HG03135 (cell line): ENCODE results near the gene RAMAC.
"Not testable (repeated sequence)": the region's sequence is repeated elsewhere in the genome, so short reads cannot be mapped to it uniquely, and the experiment has no call there.

Experiments used
- ATAC-seq: cut with Tn5 transposase; IDR thresholded peaks from one replicate; pipeline ENCODE4 v1.9.1; 2021; ENCODE audit warnings: mild to moderate bottlenecking, moderate library complexity; ENCODE audit not compliant: unreplicated experiment

The RAMAC gene

DNA sequence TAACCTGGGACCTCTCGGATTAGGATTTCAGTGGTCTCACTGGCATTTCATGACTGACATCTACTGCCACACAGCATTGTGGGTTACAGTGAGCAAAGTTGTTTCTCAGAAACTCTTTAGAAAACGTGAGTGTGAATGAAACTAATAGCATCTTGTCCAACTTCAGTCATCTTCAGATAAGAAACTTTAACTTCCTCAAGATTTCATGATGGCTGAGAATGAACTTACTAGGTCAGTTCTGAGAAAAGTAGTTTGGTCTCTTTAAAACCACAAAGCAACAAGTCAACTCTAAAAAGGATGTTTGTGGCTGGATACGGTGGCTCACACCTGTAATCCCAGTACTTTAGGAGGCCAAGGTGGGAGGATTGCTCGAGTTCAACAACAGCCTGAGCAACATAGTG is 19.3 kb upstream of the RAMAC start:
- ATAC-seq = peak; percentile 89

DNA sequence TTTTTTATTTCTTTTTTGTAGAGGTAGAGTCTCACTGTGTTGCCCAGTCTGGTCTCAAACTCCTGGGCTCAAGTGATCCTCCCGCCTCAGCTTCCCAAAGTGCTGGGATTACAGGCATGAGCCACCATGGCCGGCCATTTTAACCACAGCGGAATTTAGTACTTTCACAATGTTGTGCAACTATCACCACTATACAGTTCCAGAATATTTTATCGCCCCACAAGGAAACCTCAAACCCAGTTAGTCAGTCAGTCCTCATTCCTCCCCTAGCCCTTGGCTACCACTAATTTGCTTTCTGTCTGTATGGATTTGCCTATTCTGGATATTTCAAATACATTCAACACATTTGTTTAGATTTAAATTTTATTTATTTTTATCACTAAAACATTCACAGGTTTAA is 17.9 kb upstream of the RAMAC start:
- no peak for ATAC-seq

DNA sequence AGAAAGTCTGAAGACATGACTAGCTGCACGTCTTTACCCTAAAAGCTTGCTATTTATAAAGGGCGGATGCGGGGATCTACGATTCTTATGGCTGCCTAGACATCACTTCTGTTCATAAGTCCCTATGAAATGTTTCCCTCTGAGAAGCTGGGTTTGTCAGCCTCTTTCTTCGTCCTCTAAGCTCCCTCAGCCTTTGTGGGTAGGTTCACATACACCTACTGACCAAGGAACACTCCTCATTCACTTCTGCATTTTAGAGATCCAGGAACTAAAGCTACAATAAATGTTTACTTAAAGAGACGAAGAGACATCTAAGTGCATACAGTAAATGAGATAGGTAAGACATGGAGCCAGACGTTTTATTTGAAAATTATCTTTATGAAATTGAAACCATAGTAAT is 16.7 kb upstream of the RAMAC start:
- no peak for ATAC-seq

DNA sequence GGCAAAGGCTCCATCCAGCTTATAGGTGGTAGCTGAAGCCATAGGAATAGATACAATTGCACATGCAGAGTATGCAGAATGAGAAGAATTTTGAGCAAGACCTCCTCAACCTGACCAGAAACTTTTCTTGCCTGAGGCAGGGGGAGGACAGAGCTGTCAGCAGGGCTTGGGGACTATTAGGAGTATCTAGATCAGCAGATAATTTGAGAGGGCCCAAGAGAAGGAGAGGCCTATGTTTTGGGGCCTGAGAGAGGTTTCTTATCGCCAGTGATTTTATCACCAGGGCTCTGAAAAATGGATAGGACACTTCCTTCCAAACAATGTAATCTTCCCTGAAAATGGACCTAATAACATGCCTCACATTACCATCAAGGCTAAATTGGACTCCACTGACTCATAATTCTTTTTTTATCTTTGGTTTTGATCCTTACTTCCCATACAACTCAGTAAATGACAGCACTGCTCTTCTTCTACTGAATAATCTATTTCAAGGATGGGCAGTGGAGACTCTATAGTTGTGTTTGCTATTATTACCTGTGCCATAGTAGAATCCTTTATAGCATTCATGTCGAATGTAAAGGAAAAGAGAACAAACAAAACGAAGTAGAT is 15.8 kb upstream of the RAMAC start:
- ATAC-seq = no peak

DNA sequence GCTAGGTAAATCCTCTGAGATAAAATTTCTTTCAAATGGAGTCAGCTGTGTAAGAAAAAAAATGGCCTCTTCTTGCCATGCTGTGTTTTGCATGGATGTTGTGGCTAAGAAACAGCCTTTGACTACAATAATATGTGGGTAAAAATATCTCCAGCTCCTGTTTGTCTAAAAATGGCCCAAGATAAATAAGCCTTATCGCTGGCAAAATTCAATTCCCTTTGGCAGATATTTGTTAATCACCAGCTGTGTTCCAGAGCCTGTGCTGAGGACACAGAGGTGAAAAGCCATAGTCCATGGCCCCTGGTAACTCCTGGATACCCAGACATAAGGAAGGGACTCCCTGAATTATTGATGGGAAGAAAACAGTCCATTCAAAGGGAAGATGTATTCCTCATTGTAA is 15.3 kb upstream of the RAMAC start:
- ATAC-seq = no peak

DNA sequence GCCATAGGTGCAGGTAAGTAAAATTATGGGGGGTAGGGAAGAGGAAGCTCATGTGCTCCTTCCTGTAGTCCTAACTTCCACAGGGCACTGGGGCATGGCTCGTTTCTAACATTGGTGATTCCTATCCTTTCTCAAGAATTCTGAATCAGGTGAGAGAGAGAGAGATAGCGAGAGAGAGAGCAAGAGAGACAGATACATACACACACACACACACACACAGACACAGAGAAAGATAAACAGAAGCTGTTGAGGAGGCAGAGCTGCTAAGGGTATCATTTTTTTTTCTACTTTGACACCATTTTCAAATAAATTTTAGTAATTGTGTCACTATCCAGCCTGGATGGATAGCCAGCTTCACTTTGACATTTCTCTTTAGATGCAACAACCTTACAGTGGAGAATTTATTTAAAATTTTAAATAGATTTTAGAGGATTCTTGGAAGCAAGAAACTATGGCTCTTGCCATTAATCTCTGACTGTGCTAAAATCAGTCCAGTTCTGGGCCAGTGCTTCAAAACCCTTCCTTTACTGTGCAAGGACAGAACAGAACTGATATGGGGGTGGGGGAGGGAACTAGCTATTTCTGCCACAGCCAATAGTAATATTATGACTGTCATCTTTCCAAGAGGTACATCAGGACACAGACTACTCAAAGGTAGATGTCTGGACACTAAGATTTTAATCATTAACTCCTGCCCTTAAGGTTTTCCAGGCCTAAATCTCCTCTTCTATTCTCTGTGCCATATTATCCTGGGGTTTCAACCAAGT is 14.6 kb upstream of the RAMAC start:
- no peak for ATAC-seq

DNA sequence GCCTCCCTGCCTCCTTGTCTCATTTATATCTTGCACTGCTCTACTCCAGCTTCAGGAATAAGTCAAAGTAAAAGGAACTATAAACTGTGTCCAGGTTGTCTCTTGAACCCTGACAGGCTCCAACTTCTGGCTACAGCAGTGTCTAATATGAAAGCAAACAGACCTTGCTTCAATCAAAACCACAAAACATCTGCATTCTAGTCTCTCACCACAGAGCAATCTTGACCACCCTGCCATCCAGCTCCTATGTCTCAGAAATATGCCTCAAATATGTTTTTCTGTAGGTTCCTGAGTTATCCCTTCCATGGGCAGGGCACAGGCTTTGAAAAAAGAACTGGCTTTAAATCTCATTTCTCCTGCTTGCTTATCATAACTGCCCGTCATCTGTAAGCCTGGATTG is 13.0 kb upstream of the RAMAC start:
- ATAC-seq = no peak

DNA sequence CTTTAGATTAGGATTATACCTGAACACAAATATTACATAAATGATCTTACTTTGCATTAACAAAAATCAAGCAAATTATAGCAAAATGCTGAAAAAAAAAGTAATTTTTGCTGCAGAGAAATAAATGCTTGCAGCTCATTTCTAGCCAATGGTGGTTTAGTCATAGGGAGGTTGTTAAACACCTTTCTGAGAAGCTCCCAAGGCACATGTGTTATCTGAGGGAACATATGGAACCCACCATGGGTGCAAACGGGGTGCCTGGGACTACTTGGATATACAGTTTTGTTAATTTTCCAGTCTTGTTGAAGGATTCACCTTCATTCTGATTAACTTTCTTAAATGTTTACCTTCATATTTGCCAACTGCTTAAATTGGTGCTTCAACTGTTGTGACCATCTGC is 8.9 kb upstream of the RAMAC start:
- no peak for ATAC-seq

DNA sequence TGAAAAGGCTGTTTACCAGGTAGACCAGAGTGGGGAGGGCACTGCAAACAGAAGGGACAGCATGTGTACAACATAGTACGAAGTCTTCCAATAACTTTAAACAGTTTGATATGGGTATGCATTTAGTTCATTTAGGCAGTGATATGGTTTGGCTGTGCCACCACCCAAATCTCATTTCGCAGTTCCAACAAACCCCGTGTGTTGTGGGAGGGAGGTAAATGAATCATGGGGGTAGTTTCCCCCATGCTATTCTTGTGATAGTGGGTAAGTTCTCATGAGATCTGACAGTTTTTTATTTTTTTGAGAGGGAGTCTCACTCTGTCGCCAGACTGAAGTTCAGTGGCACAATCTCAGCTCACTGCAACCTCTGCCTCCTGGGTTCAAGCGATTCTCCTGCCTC is 7.6 kb upstream of the RAMAC start:
- ATAC-seq = no peak

DNA sequence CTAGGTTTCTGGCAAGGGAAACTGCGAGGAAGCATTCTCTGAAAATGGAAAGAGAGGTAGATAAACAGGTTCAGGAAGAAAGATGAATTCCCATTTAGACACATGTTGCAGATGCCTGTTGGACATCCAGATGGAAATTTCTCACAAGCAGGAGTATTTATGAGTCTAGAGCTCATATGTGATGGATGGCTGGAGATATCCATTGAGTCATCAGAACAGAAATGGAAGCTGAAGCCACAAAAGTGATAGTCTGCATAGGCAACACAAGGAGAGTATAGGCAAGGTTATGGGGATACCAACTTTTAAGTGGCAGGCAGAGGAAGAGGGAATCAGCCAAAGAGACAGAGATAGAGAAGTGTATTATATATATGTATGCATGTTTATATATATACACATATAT is 6.3 kb upstream of the RAMAC start:
- no peak for ATAC-seq

DNA sequence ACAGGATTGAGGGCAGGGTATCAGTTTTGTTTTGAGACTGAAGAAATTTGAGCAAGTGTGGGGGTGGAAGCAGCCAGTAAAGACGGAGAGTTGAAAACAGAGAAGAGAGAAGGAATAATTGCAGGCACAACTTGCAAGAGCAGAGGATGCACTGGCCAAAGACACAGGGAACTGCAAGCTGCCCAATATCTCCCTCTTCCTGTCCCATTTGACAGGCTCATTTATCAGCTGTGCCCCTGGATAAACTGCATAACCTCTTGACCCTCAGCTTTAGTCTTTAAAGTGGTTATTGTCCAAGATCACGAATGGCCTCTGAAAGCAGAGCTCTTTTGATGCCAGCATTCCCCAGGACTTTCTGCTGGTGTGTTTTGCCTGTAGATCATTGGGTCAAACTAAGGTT is 5.0 kb upstream of the RAMAC start:
- ATAC-seq = no peak

DNA sequence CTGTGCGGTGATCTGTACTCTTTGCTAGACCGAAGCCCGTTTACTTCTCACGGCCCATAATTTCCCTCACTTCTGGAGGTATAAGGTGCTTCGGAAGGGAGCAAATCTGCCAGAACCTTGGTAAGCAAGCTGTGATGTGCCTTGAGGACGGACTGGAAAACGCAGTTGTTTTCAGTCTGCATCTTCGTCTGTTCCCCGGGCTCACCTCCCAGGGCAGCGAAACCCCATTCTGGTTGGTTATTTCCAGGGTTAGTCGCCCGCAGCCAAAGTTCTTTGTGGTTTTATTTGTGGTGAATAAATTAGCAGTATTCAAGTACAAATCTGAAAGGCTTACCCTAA is 401 bp downstream of the RAMAC start:
- ATAC-seq = peak; percentile 35

DNA sequence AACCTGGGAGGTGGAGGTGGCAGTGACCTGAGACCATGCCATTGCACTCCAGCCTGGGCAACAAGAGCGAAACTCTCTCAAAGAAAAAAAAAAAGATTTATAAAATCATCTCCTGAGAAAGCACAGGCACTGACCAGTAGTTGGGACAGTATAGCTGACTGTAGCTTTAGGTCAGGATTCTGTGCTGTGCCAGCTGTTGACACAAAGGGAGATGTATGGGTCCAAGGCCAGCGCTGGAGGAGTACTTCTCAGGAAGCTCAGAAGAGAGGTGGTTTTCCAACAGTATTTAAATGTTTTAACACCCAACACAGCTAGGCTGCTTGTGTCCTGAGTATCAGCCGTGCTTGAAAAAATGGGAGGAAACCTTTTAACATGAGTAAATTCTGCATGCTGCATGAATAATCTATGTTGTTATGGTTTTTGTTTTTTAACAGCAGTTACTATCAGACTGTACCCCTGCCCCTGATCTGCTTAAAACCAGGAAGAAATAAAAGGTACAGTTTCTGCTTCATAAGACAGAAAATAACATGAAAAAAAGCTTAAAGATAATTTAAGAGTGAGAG is 6.5 kb downstream of the RAMAC start:
- ATAC-seq = no peak

DNA sequence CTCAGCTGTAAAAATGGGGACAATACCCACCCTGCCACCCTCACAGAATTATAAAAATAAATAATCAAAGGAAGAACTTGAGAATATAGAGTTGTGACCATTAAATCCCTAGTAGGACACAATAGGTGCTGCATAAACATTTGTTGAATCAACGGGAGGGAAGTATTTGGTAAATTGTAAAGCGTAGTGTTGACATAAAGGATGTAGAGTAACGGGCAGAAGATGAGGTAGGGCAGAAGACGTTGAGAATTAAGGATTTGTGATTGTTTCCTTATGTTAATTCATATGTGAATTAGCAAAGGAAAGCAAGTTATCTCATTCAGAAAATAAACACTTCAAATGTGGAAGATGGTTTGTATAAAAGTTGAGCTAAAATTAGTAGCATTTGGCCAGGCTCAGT is 7.1 kb downstream of the RAMAC start:
- ATAC-seq = no peak

DNA sequence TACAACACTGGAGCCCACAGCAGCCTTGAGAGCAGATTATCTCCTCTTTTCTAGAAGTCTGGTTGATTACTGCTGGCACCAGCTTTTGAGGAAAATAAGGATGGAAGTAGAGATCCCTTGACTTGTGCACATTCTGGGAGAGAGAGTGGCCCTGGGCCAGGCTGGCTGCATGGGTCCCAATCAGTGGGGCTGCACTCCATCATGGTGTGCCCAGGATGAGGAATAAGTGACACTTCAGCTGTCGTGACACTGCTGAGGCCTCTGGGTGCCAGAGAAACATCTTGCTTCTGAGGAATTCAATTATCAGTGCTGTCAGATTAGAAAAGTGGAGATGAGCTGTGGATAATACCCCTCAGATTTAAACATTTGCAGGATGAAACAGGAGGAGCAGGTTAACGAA is 9.1 kb downstream of the RAMAC start:
- no peak for ATAC-seq

DNA sequence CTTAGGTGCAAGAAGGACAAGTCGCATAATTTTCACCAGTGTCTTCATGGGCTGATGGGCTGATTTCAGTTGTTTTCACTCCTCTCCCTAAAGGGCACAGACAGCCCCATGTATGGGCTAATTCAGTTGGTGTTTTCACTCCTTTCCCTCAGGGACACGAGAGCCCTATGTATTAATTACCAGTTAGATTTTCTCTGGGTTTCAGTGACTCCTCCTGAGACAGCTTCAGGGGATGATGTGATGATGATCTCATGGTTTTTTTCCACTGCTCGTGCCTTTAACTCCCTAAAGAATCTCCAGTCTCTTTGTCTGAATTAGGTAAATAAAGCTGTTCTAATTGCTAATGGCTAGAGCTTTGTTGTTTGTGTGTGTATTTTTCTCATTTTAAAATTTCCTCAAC is 9.9 kb downstream of the RAMAC start:
- no peak for ATAC-seq

DNA sequence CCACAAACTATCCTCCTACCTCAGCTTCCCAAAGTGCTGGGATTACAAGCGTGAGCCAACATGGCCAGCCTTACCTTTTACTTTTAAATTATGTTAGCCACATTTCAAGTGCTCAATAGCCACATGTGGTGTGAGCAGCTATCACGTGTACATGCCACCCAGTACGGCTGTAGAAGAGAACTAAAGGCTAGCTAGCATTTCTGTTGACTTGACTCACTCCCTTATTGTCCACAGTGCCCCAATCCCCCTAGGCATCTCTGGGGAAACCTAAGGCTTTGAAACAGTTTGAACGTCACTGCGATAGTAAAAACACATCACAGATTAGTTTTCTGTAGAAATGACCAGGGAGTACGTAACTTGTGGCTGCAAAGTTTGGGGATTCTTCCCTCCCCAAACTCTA is 13.4 kb downstream of the RAMAC start:
- no peak for ATAC-seq

DNA sequence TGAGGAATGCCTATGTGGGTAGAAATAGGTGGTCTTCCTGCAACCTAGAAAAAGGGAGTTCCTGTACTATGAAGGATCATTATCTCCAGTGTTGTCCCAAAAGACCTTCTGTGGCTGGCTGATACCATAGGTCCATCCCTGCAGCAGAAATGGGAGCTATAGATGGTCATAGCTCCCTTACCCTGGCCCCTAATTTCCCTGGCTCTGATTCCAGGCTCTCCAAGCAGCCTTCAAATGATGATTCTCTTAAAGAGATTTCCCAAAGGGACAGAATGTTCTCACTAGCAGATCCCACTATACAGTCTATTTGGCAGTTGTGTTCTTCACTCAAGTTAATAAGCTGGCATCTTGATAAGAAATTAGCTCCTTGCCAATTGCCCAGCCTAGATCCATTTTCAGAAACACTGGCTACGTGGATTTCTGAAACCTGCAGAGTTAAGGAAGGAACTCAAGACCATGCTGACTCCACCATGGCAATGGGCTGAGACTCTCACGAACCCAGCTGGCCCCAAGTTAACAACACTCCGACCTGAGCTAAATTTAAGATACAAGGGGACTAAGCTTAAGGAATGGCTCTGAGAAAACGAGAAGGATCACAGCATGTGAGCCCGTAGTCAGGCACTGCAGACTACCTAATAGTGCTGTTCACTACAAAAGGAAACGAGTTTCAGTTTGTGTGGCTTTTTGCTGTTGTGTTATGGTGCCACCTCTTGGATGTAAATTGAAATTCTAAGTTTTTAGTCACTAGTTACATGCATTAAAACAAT is 14.1 kb downstream of the RAMAC start:
- peak; percentile 85 for ATAC-seq

DNA sequence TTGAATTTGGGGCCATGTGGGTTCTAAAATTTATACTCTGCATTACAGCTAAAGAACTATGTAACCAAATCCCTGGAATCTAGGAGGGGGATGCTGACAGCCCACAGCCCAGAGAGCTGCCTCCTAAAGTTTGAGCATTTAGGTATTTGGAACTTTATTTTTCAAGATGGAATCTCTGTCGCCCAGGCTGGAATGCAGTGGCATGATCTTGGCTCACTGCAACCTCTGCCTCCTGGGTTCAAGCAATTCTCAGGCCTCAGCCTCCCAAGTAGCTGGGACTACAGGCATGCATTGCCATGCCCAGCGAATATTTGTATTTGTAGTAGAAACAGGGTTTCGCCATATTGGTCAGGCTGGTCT is 14.6 kb downstream of the RAMAC start:
- ATAC-seq = not testable (repeated sequence)

DNA sequence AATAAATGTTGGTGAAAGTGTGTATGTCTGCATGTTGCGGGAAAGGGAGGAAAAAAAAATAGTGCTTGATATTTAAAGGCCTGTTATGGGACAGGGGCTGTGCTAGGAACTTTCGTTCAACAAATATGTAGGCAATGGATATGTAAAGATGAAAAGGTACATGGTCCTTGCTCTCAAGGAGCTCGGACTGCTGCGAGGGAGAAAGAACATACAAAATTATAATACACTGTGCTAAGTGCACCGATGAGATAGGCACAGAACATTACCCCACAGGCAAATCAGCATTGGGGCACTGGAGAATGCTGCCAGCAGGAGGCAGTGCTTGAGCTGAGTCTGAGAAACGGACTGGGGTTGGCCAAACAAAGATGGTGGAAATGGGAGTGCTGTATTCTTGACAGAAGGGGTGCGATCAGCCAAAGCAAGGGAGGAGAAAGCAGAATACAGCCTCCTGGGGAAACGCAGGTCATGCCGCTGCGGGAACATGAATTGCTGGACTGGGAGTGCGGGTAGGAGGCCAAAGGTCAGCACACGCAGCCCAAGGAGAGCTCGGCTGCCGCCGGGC is 24.8 kb downstream of the RAMAC start:
- ATAC-seq = peak; percentile 55

DNA sequence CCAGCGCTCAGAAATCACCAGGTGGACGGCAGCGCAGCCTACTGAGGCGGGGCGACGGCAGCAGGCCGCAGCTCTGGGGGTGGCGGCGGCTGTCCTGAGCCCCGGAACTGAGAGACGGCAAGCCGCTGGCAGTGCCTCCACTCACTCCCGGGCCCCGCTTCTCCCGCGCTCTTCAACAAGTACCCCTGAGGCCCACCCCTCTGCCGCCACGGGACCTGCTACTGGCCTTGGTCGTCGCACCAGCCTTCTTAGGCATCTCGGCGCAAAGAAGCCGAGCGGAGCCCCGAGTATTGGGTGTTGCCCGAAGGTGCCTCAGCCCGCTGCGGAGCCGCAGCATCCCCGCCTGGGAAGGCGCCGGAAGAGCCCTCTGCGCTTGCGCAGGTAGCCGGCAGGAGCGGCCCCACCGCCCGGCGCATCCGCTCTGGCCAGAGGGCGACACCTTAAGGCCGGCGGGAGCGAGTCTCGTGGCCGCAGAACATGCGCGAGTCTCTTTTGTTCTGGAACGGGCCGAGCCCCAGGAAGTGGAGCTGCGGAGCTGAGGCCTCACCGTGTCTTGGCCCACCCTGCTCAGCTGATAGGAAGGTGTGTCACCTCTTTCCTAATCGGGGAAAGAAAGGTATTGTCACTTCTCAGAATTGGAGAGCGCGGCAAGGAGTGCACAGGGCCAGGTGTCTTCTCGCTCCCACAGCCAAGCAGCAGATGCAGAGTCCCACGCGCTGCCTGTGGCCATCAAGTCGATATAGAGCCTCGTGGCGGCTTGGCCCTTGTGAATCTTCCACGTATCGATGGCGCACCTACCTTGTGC is 25.5 kb downstream of the RAMAC start, which contains the start of gene C15orf40:
TSS of gene C15orf40 (minus strand) at position 369 of the 805 bp plus-strand sequence. CDS start at position 337, 32 bp downstream.
- peak; percentile 86 for ATAC-seq
